MM.1S (cell line): Measurements from ENCODE around the gene SLIT3.

Experiments
- EZH2 ChIP-seq: fragments of 300-600 bp; sonication (generic); optimal IDR thresholded peaks from 2 replicates; pipeline ENCODE3; 2017; ENCODE audit warnings: low read depth, mild to moderate bottlenecking, antibody characterized with exemption, low read length, mixed read lengths
- TF ChIP-seq, protein P1 (sequence below): fragments of 300-600 bp; sonication (generic); IDR thresholded peaks from 2 replicates; pipeline ENCODE4 v1.5.1; 2016; ENCODE audit warnings: antibody characterized with exemption, low read length, mixed read lengths

DNA sequence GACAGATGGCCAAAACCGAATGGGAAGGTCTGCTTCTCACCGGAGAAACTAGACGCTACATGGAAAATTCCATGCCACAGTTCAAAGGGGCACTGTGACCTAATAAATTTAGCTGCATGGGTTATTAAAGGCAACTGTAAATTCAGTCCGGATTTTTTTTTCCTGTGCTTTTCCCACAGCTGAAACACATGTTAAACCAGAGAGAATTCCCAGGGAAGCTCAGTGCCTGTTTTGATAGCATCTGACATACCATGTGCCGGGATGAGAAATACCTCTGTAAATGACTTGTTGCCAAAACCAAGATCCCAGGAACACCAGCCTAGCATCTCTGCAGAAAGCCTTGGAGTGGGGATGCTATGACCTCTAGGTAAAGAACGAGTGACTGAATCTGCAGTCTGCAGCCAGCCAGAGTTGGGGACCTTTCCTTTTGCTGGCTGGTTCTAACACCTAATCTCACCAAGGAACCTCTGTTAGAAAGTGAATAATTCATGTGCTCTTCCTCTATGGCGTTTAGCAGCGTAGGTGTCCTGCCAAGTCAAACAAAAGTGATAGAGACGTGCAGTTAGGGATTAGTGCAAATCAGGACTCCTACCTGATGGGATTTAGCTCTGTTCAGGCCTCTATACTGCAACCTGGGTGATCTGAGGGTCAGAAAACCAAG is 77.9 kb downstream of the SLIT3 start:
- TF ChIP-seq EZH2: no peak
- TF ChIP-seq, protein P1, sequence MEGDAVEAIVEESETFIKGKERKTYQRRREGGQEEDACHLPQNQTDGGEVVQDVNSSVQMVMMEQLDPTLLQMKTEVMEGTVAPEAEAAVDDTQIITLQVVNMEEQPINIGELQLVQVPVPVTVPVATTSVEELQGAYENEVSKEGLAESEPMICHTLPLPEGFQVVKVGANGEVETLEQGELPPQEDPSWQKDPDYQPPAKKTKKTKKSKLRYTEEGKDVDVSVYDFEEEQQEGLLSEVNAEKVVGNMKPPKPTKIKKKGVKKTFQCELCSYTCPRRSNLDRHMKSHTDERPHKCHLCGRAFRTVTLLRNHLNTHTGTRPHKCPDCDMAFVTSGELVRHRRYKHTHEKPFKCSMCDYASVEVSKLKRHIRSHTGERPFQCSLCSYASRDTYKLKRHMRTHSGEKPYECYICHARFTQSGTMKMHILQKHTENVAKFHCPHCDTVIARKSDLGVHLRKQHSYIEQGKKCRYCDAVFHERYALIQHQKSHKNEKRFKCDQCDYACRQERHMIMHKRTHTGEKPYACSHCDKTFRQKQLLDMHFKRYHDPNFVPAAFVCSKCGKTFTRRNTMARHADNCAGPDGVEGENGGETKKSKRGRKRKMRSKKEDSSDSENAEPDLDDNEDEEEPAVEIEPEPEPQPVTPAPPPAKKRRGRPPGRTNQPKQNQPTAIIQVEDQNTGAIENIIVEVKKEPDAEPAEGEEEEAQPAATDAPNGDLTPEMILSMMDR: no peak
